ENCODE data around the gene LRRC43.
"Not testable (repeated sequence)": the region's sequence is repeated elsewhere in the genome, so short reads cannot be mapped to it uniquely, and the experiment has no call there.

LRRC43 gene

GRCh38 chr12:122158700-122159285 lies 24.1 kb upstream of the LRRC43 start:
- no peak for DNase-seq

GRCh38 chr12:122159882-122160281 lies 23.0 kb upstream of the LRRC43 start:
- peak; percentile 16 for DNase-seq

GRCh38 chr12:122160761-122161160 lies 22.2 kb upstream of the LRRC43 start:
- no peak for DNase-seq

- no peak for DNase-seq
Measured at GRCh38 chr12:122161682-122162081, 21.2 kb upstream of the LRRC43 start.

GRCh38 chr12:122162976-122163375 lies 19.9 kb upstream of the LRRC43 start:
- no peak for DNase-seq

GRCh38 chr12:122166422-122167349 lies 16.2 kb upstream of the LRRC43 start:
- DNase-seq = peak; percentile 29

GRCh38 chr12:122167356-122167925 lies 15.5 kb upstream of the LRRC43 start:
- DNase-seq = peak; percentile 13

- DNase-seq = no peak
Measured at GRCh38 chr12:122168492-122168891, 14.4 kb upstream of the LRRC43 start.

- no peak for DNase-seq
Measured at GRCh38 chr12:122171399-122171798, 11.5 kb upstream of the LRRC43 start.

- no peak for DNase-seq
Measured at GRCh38 chr12:122172262-122172939, 10.5 kb upstream of the LRRC43 start.

- no peak for DNase-seq
Measured at GRCh38 chr12:122174155-122174845, 8.6 kb upstream of the LRRC43 start, which contains the start of gene IL31. Gene IL31 (minus strand): TSS chr12:122174221. CDS start chr12:122174172, 49 bp downstream.

- DNase-seq = not testable (repeated sequence)
Measured at GRCh38 chr12:122176473-122176872, 6.5 kb upstream of the LRRC43 start.

GRCh38 chr12:122183588-122183940 lies 641 bp downstream of the LRRC43 start:
- DNase-seq = no peak

- no peak for DNase-seq
Measured at GRCh38 chr12:122184517-122184916, 1.6 kb downstream of the LRRC43 start.

GRCh38 chr12:122185079-122185478 lies 2.2 kb downstream of the LRRC43 start:
- DNase-seq = no peak

GRCh38 chr12:122185494-122186082 lies 2.7 kb downstream of the LRRC43 start:
- DNase-seq = no peak

GRCh38 chr12:122187466-122187865 lies 4.5 kb downstream of the LRRC43 start:
- DNase-seq = no peak

GRCh38 chr12:122189626-122190475 lies 6.9 kb downstream of the LRRC43 start:
- no peak for DNase-seq

- peak; percentile 63 for DNase-seq
Measured at GRCh38 chr12:122190842-122191668, 8.1 kb downstream of the LRRC43 start.

GRCh38 chr12:122192441-122192840 lies 9.5 kb downstream of the LRRC43 start:
- no peak for DNase-seq

Measured in NCI-H146 (cell line).